DND-41 (cell line): ENCODE measurements around the gene CYB5R4.
A peak's percentile ranks its signal among the peaks of the same experiment; 100 is the strongest.

Experiments used
- ATAC-seq: fragments of 200-7000 bp; cut with Tn5 transposase; 3 replicates; pipeline ENCODE4 v1.9.1; 2021; ENCODE audit warnings: low read depth; ENCODE audit not compliant: insufficient read depth
- DNase-seq: peaks from one replicate; pipeline ENCODE4 v3.0.0-alpha.2; 2020
- H2AFZ ChIP-seq: 2 replicates; pipeline ENCODE4 v1.6.0; 2012; ENCODE audit warnings: low read depth, low read length
- H3K27ac ChIP-seq: 2 replicates; pipeline ENCODE4 v1.5.1; 2012; ENCODE audit warnings: low read length, inconsistent platforms
- H3K27me3 ChIP-seq: fragments of 200-600 bp; sonication (generic); 2 replicates; pipeline ENCODE4 v1.6.0; 2012; ENCODE audit warnings: low read length, mild to moderate bottlenecking, inconsistent platforms; ENCODE audit not compliant: insufficient read depth, poor library complexity
- H3K36me3 ChIP-seq: 2 replicates; pipeline ENCODE4 v1.5.1; 2012; ENCODE audit warnings: low read length, inconsistent platforms; ENCODE audit not compliant: insufficient read depth
- H3K4me1 ChIP-seq: 2 replicates; pipeline ENCODE4 v1.5.1; 2012; ENCODE audit warnings: mild to moderate bottlenecking, low read length; ENCODE audit not compliant: insufficient read depth
- H3K4me2 ChIP-seq: 2 replicates; pipeline ENCODE4 v1.6.0; 2012; ENCODE audit warnings: mild to moderate bottlenecking, moderate library complexity, low read length, inconsistent platforms; ENCODE audit not compliant: insufficient read depth
- H3K4me3 ChIP-seq, 2 experiments: fragments of 200-600 bp in 1 of 2; shearing (Covaris generic) in 1 of 2; 2 replicates each; pipeline ENCODE4 v1.5.1; 2012 to 2016; ENCODE audit warnings: inconsistent platforms in 2 of 2, low read length in 2 of 2, mild to moderate bottlenecking in 2 of 2, low read depth in 1 of 2, moderate library complexity in 1 of 2
- H3K79me2 ChIP-seq: 2 replicates; pipeline ENCODE4 v1.6.0; 2012; ENCODE audit warnings: low read length, inconsistent platforms; ENCODE audit not compliant: insufficient read depth
- H3K9ac ChIP-seq: 2 replicates; pipeline ENCODE4 v1.6.0; 2012; ENCODE audit warnings: low read depth, mild to moderate bottlenecking, inconsistent platforms, low read length, moderate library complexity
- H3K9me3 ChIP-seq: 2 replicates; pipeline ENCODE4 v1.5.1; 2012; ENCODE audit warnings: low read length, moderate library complexity, mild to moderate bottlenecking, inconsistent platforms; ENCODE audit not compliant: insufficient read depth, severe bottlenecking
- H4K20me1 ChIP-seq: 2 replicates; pipeline ENCODE4 v1.6.0; 2012; ENCODE audit warnings: low read length; ENCODE audit not compliant: insufficient read depth
- EZH2 ChIP-seq: IDR thresholded peaks from 3 replicates; pipeline ENCODE4 v1.6.1; 2012; ENCODE audit warnings: borderline replicate concordance, low read depth, mild to moderate bottlenecking, moderate library complexity, low read length, inconsistent platforms; ENCODE audit not compliant: severe bottlenecking
- TF ChIP-seq, protein P1 (sequence below): IDR thresholded peaks from 2 replicates; pipeline ENCODE4 v1.5.1; 2012; ENCODE audit warnings: borderline replicate concordance, low read length, moderate library complexity, mild to moderate bottlenecking; ENCODE audit not compliant: poor library complexity, severe bottlenecking; ENCODE audit errors: extremely low read depth

CYB5R4 gene, protein sequence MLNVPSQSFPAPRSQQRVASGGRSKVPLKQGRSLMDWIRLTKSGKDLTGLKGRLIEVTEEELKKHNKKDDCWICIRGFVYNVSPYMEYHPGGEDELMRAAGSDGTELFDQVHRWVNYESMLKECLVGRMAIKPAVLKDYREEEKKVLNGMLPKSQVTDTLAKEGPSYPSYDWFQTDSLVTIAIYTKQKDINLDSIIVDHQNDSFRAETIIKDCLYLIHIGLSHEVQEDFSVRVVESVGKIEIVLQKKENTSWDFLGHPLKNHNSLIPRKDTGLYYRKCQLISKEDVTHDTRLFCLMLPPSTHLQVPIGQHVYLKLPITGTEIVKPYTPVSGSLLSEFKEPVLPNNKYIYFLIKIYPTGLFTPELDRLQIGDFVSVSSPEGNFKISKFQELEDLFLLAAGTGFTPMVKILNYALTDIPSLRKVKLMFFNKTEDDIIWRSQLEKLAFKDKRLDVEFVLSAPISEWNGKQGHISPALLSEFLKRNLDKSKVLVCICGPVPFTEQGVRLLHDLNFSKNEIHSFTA

DNA sequence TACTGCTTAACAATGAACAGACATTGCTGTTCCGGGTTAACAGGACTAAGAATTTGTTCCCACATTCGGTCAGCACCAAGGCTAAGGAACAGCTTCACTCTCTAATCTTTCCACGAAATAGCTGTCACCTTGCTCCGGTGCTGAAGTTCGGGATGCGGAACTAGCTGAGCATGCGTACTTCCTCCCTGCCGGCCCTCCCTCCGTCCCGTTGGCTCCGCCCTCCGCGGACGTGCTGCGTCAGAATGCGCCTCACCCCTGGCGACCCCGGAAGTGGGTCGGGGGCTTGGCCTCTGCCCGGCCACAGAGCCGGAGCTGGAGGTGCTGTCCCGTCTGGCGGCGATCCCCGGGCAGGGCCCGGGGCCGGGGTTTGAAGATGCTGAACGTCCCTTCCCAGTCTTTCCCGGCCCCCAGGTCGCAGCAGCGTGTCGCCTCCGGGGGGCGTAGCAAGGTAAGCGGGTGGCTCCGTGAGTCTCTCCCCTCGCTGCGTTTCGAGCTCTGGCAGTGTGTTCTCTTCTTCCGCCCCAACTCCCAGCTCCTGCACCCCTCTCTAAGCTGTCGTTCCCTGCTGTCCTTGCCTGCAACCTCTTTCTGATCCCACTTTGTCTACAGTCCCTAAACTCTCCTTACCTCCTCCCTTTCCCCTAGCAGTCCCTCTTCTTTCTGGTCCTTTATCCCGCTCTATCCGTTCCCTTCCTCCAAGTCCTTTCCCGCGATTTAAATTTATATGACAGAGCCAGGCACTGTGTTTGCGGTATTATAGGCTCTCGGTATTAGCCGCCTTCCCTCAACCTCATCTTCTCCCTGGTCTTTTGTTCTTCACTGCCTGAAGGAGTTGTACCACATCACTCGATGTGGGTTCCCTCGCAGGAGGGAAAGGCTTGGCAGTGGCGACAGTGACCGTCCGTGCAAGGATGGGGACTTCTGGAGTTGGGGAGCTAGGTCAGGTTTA lies at the start of gene CYB5R4:
Gene CYB5R4, plus strand, starts transcription at position 280 of the 949 bp plus-strand sequence. Its CDS starts 94 bp downstream, at position 374.
- ATAC-seq, result peak; percentile 97
- peak within 1 kb of the TSS; percentile 62 for H3K9ac ChIP-seq
- H2AFZ ChIP-seq, result peak within 1 kb of the TSS; percentile 98

DNA sequence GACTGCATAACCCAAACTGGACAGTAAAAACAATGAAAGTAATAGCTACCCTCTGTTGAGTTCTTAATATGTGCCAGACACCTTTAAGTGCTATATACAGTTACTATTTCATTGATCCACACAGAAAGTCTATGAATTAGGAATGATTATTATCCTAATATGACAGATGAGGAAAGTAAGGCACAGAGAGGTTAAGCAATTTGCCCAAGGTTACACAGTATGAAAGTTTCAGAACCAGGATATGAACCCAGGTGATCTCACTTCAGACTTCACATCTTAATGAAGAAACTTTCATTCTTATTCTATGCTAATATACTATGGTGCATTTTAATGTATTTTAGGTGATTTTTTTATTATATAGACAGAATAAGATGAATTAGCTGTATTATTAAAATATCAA lies 46.9 kb upstream of the CYB5R4 start:
- no peak overlapping the region for H3K27ac ChIP-seq
- no peaks in the 10 kb centered on the region for H4K20me1 ChIP-seq
- H3K27me3 ChIP-seq, result no peaks in the 10 kb centered on the region
- no peak overlapping the region for H3K4me2 ChIP-seq
- H2AFZ ChIP-seq, result no peak overlapping the region
- H3K9me3 ChIP-seq, result no peaks in the 10 kb centered on the region
- DNase-seq, result no peak
- H3K36me3 ChIP-seq, result no peaks in the 10 kb centered on the region
- H3K79me2 ChIP-seq, result no peaks in the 10 kb centered on the region
- no peak for TF ChIP-seq EZH2
- TF ChIP-seq, protein P1, sequence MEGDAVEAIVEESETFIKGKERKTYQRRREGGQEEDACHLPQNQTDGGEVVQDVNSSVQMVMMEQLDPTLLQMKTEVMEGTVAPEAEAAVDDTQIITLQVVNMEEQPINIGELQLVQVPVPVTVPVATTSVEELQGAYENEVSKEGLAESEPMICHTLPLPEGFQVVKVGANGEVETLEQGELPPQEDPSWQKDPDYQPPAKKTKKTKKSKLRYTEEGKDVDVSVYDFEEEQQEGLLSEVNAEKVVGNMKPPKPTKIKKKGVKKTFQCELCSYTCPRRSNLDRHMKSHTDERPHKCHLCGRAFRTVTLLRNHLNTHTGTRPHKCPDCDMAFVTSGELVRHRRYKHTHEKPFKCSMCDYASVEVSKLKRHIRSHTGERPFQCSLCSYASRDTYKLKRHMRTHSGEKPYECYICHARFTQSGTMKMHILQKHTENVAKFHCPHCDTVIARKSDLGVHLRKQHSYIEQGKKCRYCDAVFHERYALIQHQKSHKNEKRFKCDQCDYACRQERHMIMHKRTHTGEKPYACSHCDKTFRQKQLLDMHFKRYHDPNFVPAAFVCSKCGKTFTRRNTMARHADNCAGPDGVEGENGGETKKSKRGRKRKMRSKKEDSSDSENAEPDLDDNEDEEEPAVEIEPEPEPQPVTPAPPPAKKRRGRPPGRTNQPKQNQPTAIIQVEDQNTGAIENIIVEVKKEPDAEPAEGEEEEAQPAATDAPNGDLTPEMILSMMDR, result no peak
- no peaks in the 10 kb centered on the region for H3K4me1 ChIP-seq
- no peak overlapping the region for H3K9ac ChIP-seq
- ATAC-seq, result no peak
- no peak overlapping the region for H3K4me3 ChIP-seq

More for the DNA sequence above, at the start of gene CYB5R4:
- no peak for TF ChIP-seq EZH2
- TF ChIP-seq, protein P1, result peak; percentile 57
- Histone ChIP-seq H3K9me3 (no peaks in the 10 kb centered on the region), H4K20me1 (peaks cover 3% of the 10 kb centered on the region), H3K4me2 (peak within 1 kb of the TSS; percentile 97), H3K4me1 (peaks cover 25% of the 10 kb centered on the region), H3K27me3 (no peaks in the 10 kb centered on the region), H3K36me3 (peaks cover 7% of the 10 kb centered on the region; the same call in 1 of the 2 replicates), H3K4me3 (peak within 1 kb of the TSS; percentile 65 to 98), H3K27ac (peak within 1 kb of the TSS; percentile 77), H3K79me2 (peaks cover 36% of the 10 kb centered on the region)
- DNase-seq, result peak; percentile 96

DNA sequence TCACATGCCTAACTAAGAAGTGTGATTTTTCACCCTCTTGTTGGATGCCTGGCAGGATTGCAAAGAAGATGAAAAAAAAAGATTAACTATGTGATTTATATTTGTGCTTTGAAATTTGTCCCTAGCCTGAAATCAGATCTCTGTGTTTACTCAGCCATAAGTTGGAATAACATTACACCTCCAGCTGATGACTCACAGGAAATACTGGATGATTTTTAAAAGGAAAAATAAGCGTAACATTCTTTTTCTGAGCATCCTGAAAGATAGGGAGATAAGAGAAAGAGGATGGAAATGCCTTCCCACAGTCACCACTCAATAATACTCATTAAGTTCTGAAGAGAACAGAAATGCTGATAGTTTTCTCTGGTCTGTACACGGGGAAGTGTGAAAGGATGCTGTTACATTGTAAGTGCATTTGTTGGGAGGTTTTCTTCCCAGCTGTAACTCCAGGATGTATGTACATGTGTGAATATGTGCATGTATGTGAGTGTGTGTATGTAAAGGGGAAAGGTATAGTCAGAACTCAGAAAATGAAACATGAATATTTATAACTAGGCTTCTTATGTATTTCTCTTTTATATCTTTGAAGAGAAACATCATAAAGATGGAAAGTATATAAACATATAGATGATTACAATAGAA lies 43.7 kb upstream of the CYB5R4 start:
- DNase-seq, result no peak
- no peak overlapping the region for H3K9ac ChIP-seq
- no peak for ATAC-seq
- TF ChIP-seq EZH2, result no peak
- TF ChIP-seq, protein P1, result no peak
- H3K4me3 ChIP-seq, result no peak overlapping the region
- no peaks in the 10 kb centered on the region for H3K4me1 ChIP-seq
- H3K4me2 ChIP-seq, result no peak overlapping the region
- H2AFZ ChIP-seq, result no peak overlapping the region
- no peaks in the 10 kb centered on the region for H4K20me1 ChIP-seq
- no peaks in the 10 kb centered on the region for H3K79me2 ChIP-seq
- no peaks in the 10 kb centered on the region for H3K36me3 ChIP-seq
- no peaks in the 10 kb centered on the region for H3K27me3 ChIP-seq
- H3K9me3 ChIP-seq, result no peaks in the 10 kb centered on the region
- no peak overlapping the region for H3K27ac ChIP-seq
